OCI-LY1 (cell line): ENCODE measurements around the gene MTHFSD.

ENCODE experiments used
- CTCF ChIP-seq: fragments of 200-600 bp; sonication (generic), shearing (Covaris generic); IDR thresholded peaks from 2 replicates; pipeline ENCODE4 v1.5.1; 2017; ENCODE audit warnings: mild to moderate bottlenecking, antibody characterized with exemption, low read length, moderate library complexity, mixed read lengths
- EZH2 ChIP-seq: fragments of 200-600 bp; sonication (generic), shearing (Covaris generic); IDR thresholded peaks from 2 replicates; pipeline ENCODE4 v1.8.0; 2017; ENCODE audit warnings: borderline replicate concordance, mixed run types, mild to moderate bottlenecking, antibody characterized with exemption, low read length, moderate library complexity, mixed read lengths

- no peak for TF ChIP-seq CTCF
- no peak for TF ChIP-seq EZH2
Measured at GRCh38 chr16:86512860-86513470, 42.1 kb downstream of the MTHFSD start.
